Inferior parietal cortex (tissue), 1 donor: ENCODE data around the gene SHC3.

Source experiments
- DNase-seq: peaks from one replicate; pipeline ENCODE4 v3.0.0-alpha.2; 2016; ENCODE audit errors: extremely low spot score

The SHC3 gene

GRCh38 chr9:89186960-89187359 lies 8.3 kb upstream of the SHC3 start:
- no peak for DNase-seq

- no peak for DNase-seq
These were observed 7.4 kb upstream of the SHC3 start for GRCh38 chr9:89185980-89186379.

DNA sequence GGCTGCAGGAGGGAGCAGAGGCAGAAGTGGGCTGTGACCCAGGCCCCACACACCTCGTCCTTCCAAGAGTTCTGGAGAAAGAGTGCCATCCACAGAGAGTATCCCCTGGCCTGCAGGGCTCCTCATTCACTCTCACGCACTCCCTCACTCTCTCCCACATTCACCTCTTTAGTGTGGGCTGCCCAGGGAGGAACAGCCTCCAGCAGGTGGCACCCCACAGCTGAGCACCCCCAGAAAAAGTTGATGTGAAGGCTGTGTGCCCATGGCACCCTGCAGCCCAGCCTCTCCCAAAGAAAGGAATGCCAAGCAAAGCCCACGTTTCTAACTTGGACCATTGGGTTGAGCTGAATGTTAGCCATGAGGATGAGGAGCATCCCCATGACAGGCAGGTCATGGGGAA lies 4.5 kb upstream of the SHC3 start:
- no peak for DNase-seq

DNA sequence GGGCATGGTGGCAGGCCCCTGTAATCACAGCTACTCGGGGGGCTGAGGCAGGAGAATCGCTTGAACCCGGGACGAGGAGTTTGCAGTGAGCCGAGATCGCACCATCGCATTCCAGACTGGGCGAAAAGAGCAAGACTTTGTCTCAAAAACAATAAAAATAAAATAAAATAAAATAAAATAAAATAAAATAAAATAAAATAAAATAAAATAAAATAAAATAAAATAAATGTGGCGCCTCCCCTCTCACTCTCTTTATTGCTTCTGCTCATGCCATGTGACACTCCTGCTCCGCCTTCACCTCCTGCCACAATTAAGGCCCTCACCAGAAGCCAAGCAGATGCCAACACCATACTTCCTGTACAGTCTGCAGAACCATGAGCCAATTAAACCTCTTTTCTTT lies 3.8 kb upstream of the SHC3 start:
- no peak for DNase-seq

- DNase-seq = peak; percentile 91
These were observed 1.5 kb upstream of the SHC3 start for GRCh38 chr9:89179895-89180734.

DNA sequence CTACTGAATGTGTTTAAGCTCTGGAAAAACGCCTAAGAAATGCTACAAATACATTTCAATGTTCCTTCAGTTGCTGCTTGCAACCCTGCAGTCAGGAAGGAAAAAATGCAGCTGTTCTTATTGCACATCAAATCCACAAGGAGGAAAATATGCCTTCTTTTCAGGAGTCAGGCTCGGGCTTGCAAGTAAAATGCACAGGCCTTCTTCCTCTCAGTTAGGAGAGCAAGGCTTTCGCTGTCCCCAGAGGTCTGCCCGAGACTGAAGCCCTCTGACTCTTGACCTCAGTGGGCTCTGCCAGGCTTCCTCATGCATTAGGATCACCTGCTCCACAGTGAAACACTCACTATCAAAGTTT lies 899 bp upstream of the SHC3 start:
- no peak for DNase-seq

- DNase-seq = no peak
These were observed 367 bp upstream of the SHC3 start for GRCh38 chr9:89178830-89179539.

DNA sequence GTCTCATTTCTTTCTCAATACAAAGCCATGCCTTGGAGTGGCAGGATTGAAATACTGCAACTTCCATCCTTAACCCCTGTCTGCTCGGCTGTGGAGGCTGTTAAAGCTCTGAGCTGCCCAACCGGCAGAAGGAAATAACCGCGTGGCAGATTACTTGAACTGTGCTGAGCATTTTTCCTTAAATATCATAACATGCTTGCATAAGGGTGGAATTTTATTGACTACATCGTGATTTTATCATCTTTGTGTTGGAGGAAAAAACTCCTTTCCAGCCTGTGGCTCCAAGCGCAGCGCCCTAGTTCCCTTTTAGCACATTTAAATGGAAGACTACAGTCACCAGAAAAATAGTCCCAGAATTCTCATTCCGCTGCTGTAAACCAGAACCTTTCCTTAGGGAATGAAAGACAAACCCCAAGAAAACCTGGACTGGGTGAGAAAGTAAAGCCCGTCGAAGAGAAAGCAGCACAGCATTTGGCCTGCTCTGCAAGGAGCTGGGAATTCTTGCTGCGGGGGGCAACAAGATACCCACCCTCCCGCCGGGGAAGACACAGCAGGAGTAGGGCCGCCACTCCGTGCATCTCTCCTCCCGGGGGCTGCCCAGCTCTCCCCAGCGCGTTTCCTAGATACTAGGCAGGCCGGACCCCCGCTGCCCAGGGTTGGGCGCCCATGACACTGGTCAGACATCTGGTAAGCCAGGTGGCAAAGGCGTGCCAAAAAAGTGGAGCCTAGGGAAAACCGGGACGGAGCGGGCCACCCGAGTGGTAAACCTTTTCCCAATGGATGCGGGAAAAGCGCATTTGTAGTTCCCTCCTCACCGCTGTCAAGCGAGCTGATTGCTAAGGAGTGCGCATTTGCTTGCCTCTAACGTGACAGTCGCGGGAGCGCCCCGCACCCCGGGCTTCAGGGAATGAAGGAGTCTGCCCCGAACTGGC lies 1.3 kb downstream of the SHC3 start:
- peak; percentile 59 for DNase-seq

DNA sequence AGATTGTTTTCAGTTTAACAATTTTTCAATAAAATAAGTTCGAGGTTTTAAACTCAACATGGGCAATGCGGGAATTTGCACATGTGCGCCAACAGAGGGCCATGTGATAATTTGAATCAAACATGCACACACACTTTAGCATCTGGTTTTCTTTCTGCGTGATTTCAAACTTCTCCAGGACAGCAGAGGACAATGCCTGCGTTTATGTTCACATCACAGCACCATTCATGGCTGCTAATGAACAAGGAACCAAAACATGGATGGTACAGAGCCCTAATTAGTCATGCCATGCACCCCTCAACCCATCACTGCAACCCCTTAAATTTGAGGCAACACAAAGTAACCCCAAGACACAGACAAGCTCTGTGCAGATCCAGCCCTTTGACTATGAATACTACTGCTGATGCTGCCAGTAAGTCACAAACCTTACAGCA lies 2.8 kb downstream of the SHC3 start:
- peak; percentile 49 for DNase-seq

GRCh38 chr9:89174291-89174690 lies 4.3 kb downstream of the SHC3 start:
- no peak for DNase-seq

DNA sequence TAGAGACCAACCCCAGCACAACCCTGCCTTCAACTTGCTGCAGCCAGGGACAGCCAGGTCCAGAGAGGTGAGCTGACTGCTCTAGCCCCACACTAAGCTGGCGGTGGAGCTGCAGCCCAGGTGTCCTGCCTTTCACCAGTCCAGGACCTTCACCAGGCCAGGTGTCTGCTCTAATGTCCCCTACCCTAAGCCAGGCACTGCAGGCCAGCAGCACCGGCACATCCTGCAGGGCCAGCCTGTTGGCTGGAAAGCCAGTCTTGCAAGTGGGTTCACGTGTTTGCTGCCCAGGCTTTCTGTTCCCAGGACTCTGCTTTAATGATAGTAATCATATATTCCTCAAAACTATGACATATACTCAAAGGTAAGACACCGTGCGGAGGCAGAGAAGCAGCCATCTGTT lies 5.5 kb downstream of the SHC3 start:
- no peak for DNase-seq

DNA sequence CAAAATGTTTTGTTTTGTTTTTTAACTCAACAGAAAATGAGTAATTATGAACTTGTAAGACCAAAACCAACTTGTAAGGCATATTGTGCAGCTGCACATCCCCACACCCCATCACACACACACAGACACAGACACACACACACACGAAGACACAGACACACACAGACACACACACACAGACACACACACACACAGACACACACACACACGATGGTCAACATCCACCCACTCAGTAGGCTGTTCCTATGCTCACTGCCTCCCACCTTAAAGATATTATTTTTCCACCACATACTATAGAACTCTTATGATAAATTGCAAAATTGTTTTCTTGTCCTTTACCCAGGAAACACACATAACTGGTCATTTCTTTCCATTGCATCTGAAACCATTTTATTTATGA lies 6.2 kb downstream of the SHC3 start:
- DNase-seq = no peak

DNA sequence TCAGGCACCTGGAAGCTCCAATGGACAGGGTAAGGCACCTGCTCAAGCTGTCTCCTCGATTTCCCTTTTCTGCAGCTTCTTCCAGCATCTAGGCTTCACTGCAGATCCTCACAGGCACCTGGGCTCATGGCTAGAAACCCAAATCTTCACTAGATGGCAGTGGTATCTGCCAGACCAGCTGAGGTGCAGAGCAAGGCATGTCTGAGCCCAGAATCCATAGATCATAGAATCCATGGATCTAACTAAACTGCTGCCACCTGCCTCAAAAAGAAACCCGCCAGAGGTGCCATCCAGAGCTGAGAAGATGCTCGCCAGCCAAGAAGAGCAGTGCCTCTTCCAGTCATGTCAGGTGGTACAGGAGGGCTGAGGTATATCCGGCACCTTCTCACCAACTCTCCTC lies 6.9 kb downstream of the SHC3 start:
- no peak for DNase-seq

GRCh38 chr9:89171231-89171630 lies 7.4 kb downstream of the SHC3 start:
- no peak for DNase-seq

DNA sequence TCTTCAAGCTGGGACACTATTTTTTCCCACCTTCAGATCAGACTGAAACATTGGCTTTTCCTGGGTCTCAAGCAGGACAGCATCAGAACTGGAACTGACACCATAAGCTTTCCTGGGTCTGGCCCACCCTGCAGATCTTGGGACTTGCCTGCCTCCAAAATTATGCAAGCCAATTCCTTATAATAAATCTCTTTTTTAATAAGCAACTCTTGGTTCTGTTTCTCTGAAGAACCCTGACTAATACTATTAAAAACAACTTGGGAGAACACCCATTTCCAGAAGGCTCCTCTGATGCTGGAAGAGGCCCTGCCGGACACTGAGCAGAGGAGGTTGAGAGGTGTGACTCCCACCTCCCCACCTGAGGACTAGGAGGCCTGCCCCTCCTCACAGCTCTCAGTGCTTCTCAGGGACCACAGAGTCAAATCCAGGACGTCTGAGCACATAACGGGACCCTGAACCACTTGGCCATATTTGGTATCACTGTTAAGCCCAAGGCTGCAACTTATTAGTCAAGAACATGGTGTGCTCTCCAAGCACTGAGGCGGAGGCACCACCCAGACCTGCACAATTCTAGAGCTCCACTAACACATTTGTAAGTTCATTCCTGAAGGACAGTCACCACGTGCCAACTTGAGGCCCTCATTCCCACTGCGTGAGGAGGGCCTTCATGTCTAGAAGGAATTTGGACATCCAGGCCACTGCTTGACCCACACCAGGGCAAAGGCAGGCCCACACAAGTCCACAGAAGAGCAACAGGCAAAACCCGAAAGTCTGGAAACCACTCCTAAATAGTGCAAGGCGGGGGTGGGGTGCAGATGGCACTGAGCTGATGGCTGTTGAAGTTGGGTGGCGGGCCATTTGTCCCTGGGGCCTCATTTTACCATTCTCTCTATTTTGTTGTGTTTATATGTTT lies 9.5 kb downstream of the SHC3 start:
- no peak for DNase-seq

GRCh38 chr9:89167788-89168187 lies 10.8 kb downstream of the SHC3 start:
- no peak for DNase-seq

DNA sequence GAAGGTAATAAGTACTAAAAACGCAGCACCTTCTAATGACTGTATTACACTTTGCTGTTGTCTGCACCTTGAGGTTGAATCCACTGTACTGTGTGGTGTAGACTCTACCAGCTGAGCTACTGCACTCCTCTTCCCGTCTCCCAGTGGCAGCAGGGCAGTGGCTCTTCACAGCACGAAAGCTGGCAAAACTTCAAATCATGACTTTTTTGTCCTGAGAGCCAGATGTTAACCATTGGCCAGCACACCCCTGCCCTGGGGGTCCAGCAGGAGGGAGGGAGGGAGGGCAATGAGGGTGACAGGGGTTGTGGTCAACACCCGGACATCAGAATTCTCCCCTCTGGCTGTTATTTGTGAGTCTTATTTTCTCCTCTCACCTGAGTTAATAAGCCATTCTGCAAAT lies 11.8 kb downstream of the SHC3 start:
- DNase-seq = no peak

DNA sequence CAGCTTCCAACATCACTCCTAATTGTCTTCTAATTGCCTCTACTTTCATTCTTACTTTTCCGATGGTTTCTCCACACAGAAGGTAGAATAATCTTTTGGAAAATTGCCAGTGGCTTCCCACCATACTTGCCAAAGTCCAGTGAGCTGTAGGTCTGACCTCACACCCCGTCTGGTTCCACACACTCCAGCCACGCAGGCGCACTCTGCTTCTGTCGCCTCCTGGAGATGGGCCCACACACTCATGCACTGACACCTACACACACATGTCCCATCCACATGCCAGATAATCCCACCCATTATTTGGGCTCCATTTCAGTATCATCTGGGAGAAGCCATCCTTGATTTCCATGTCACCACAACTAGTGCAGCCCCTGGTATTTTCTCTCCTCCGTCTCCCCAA lies 12.7 kb downstream of the SHC3 start:
- DNase-seq = no peak

DNA sequence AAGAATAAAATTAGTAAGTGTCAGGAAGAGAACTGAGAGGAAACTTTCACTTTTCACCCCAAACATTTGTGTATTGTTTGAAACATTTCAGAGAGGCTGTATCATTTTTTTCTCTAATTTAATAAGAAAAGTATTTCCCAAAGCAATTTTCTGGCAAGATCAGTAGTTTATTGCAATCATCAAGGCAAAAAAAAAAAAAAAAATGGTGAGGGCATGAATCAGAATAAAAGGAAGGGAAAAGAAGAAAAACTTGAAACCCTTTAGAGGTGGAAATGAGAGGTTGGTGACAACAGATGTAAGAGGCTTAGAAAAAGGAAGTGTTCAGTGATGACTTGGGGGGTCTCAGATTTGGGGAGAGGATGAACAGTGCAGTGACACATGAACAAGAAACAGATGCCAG lies 13.3 kb downstream of the SHC3 start:
- no peak for DNase-seq

DNA sequence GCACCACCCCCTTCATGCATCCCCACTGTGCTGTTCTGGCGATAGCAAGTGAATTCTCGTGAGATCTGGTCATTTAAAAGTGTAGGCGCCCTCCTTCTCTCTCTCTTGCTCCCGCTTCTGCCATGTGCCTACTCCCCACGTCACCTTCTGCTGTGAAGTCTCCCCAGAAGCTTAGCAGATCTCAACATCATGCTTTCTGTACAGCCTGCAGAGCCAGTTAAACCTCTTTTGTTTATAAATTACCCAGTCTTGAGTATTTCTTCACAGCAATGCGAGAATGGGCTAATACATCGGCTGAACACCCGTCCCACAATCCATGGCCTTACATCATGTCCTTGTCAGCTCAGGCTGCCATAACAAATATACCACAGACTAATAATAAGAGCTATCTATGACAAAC lies 17.4 kb downstream of the SHC3 start:
- no peak for DNase-seq

DNA sequence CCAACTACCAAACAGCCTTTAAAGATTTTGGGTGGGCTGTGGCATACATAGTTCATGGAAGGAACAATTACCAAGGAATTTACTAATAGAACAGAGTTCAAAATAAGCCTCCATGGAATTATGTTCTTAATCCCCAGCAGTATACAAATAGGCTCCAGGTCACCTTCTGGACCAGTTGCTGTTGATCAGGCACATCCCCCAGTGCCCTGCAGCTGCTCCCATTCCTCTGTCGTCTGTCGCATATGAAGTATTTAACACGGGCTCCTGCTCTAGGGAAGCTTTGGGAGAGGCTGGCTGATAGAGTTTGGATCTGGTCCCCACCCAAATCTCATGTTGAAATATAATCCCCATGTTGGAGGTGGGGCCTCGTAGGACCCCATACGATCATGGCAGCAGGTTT lies 17.8 kb downstream of the SHC3 start:
- no peak for DNase-seq
